Activated naive CD8-positive, alpha-beta T cell treated with anti-CD3 and anti-CD28 coated beads, Interleukin-2, amount 10 ng/mL, durations not matched to agents 7 days and 5 days (primary cell): Measurements from ENCODE around the gene WWOX. TPM values are rescaled to one million over a fixed set of nuclear protein-coding genes. Genes with fewer than 3 reads are reported as not detected.

Experiments
- ATAC-seq: fragments of 150-1000 bp; cut with Tn5 transposase; one replicate; pipeline ENCODE4 v1.10.0; 2021; ENCODE audit warnings: low read depth, moderate library complexity
- POLR2A ChIA-PET: fragments of 350-600 bp; sonication (Branson Sonifier 250); formaldehyde crosslinking; loops from one replicate; lab custom pipeline; 2021; ENCODE audit warnings: antibody characterized with exemption; lab: Charles Lee
- DNase-seq: peaks from one replicate; pipeline ENCODE4 v3.0.0; 2021
- H3K27ac Mint-ChIP-seq: one replicate; pipeline ENCODE4 v1.8.0; 2022; ENCODE audit warnings: mild to moderate bottlenecking, mixed read lengths
- H3K27me3 Mint-ChIP-seq: one replicate; pipeline ENCODE4 v1.8.0; 2022; ENCODE audit warnings: mild to moderate bottlenecking, moderate library complexity, mixed read lengths
- H3K36me3 Mint-ChIP-seq: one replicate; pipeline ENCODE4 v1.8.0; 2021; ENCODE audit warnings: mild to moderate bottlenecking, mixed read lengths
- H3K4me1 Mint-ChIP-seq: one replicate; pipeline ENCODE4 v1.8.0; 2021; ENCODE audit warnings: mixed read lengths
- H3K4me3 Mint-ChIP-seq: one replicate; pipeline ENCODE4 v1.8.0; 2022; ENCODE audit warnings: mild to moderate bottlenecking, moderate library complexity, mixed read lengths
- H3K9me3 Mint-ChIP-seq: one replicate; pipeline ENCODE4 v1.8.0; 2021; ENCODE audit warnings: mixed read lengths
- total RNA-seq, 2 experiments: library from RNA; stranded (reverse); gene quantifications; one replicate each; pipeline ENCODE4 v1.2.3, GENCODE V29; 2021

The WWOX gene
- total RNA-seq, 2 experiments from 2014 or later = 26.8 to 27.7 TPM

- H3K9me3 Mint-ChIP-seq = no peaks in the 10 kb centered on the region
- DNase-seq (no peak), ATAC-seq (no peak)
- H3K27me3 Mint-ChIP-seq = no peaks in the 10 kb centered on the region
- H3K36me3 Mint-ChIP-seq = peaks cover 7% of the 10 kb centered on the region
- no peak overlapping the region for H3K27ac Mint-ChIP-seq
- POLR2A ChIA-PET = no interaction called here
- peaks cover 6% of the 10 kb centered on the region for H3K4me1 Mint-ChIP-seq
- no peak overlapping the region for H3K4me3 Mint-ChIP-seq
These were observed 17.5 kb downstream of the WWOX start for GRCh38 chr16:78116946-78117345.

GRCh38 chr16:78117391-78117790, 17.9 kb downstream of the WWOX start:
- Mint-ChIP-seq H3K27ac (no peak overlapping the region), H3K36me3 (peaks cover 7% of the 10 kb centered on the region), H3K9me3 (no peaks in the 10 kb centered on the region), H3K4me3 (no peak overlapping the region), H3K27me3 (no peaks in the 10 kb centered on the region), H3K4me1 (peaks cover 6% of the 10 kb centered on the region)
- ATAC-seq (no peak), DNase-seq (no peak)
- POLR2A ChIA-PET = no interaction called here

- POLR2A ChIA-PET = no interaction called here
- Mint-ChIP-seq H3K4me3 (no peak overlapping the region), H3K27me3 (no peaks in the 10 kb centered on the region), H3K4me1 (peaks cover 8% of the 10 kb centered on the region), H3K27ac (no peak overlapping the region), H3K9me3 (no peaks in the 10 kb centered on the region), H3K36me3 (peaks cover 7% of the 10 kb centered on the region)
- no peak for DNase-seq
- no peak for ATAC-seq
These were observed 19.1 kb downstream of the WWOX start for GRCh38 chr16:78118469-78119025.

- Mint-ChIP-seq H3K9me3 (no peaks in the 10 kb centered on the region), H3K4me3 (no peak overlapping the region), H3K36me3 (peaks cover 3% of the 10 kb centered on the region), H3K27ac (peak overlapping the region; percentile 39), H3K4me1 (peaks cover 2% of the 10 kb centered on the region), H3K27me3 (no peaks in the 10 kb centered on the region)
- no peak for DNase-seq
- POLR2A ChIA-PET = interaction anchor here (1.0 kb wide), 1 partner anchor 20 kb away, joined by 3 read pairs; no protein-coding TSS in a partner anchor
- peak; percentile 60 for ATAC-seq
These were observed 23.4 kb downstream of the WWOX start for GRCh38 chr16:78122774-78123315.

- Mint-ChIP-seq H3K27ac (no peak overlapping the region), H3K4me3 (no peak overlapping the region)
These were observed 25.8 kb downstream of the WWOX start for GRCh38 chr16:78125112-78125844.

GRCh38 chr16:78126662-78127061, 27.2 kb downstream of the WWOX start:
- POLR2A ChIA-PET = no interaction called here
- ATAC-seq = no peak

More at GRCh38 chr16:78125112-78125844, 25.8 kb downstream of the WWOX start:
- ATAC-seq (no peak), DNase-seq (no peak)
- no peaks in the 10 kb centered on the region for H3K27me3 Mint-ChIP-seq
- POLR2A ChIA-PET = no interaction called here
- peaks cover 2% of the 10 kb centered on the region for H3K4me1 Mint-ChIP-seq
- H3K36me3 Mint-ChIP-seq = peaks cover 15% of the 10 kb centered on the region
- H3K9me3 Mint-ChIP-seq = no peaks in the 10 kb centered on the region

GRCh38 chr16:78127130-78127529, 27.7 kb downstream of the WWOX start:
- no peak overlapping the region for H3K27ac Mint-ChIP-seq
- no peak for DNase-seq
- no peaks in the 10 kb centered on the region for H3K9me3 Mint-ChIP-seq
- ATAC-seq = no peak
- no peak overlapping the region for H3K4me3 Mint-ChIP-seq
- H3K4me1 Mint-ChIP-seq = peaks cover 2% of the 10 kb centered on the region
- POLR2A ChIA-PET = no interaction called here
- peaks cover 17% of the 10 kb centered on the region for H3K36me3 Mint-ChIP-seq
- H3K27me3 Mint-ChIP-seq = no peaks in the 10 kb centered on the region

More at GRCh38 chr16:78126662-78127061, 27.2 kb downstream of the WWOX start:
- DNase-seq = no peak
- Mint-ChIP-seq H3K27me3 (no peaks in the 10 kb centered on the region), H3K9me3 (no peaks in the 10 kb centered on the region), H3K36me3 (peaks cover 16% of the 10 kb centered on the region), H3K4me1 (peaks cover 2% of the 10 kb centered on the region), H3K4me3 (no peak overlapping the region), H3K27ac (no peak overlapping the region)

- no peak overlapping the region for H3K4me3 Mint-ChIP-seq
- no peaks in the 10 kb centered on the region for H3K27me3 Mint-ChIP-seq
- no peaks in the 10 kb centered on the region for H3K4me1 Mint-ChIP-seq
- H3K36me3 Mint-ChIP-seq = peaks cover 23% of the 10 kb centered on the region
- DNase-seq (no peak), ATAC-seq (no peak)
- no peak overlapping the region for H3K27ac Mint-ChIP-seq
- peaks cover 1% of the 10 kb centered on the region for H3K9me3 Mint-ChIP-seq
- POLR2A ChIA-PET = no interaction called here
These were observed 29.5 kb downstream of the WWOX start for GRCh38 chr16:78128913-78129312.

GRCh38 chr16:78129349-78129748, 29.9 kb downstream of the WWOX start:
- peaks cover 24% of the 10 kb centered on the region for H3K36me3 Mint-ChIP-seq
- no peak overlapping the region for H3K4me3 Mint-ChIP-seq
- peaks cover 1% of the 10 kb centered on the region for H3K9me3 Mint-ChIP-seq
- ATAC-seq = no peak
- H3K27me3 Mint-ChIP-seq = no peaks in the 10 kb centered on the region
- H3K4me1 Mint-ChIP-seq = peaks cover 1% of the 10 kb centered on the region
- POLR2A ChIA-PET = no interaction called here
- H3K27ac Mint-ChIP-seq = no peak overlapping the region
- no peak for DNase-seq

- DNase-seq (no peak), ATAC-seq (no peak)
- Mint-ChIP-seq H3K9me3 (peaks cover 1% of the 10 kb centered on the region), H3K4me1 (peaks cover 9% of the 10 kb centered on the region), H3K36me3 (peaks cover 29% of the 10 kb centered on the region), H3K27ac (no peak overlapping the region), H3K27me3 (no peaks in the 10 kb centered on the region), H3K4me3 (no peak overlapping the region)
- POLR2A ChIA-PET = no interaction called here
These were observed 30.7 kb downstream of the WWOX start for GRCh38 chr16:78130083-78130608.

GRCh38 chr16:78130950-78131349, 31.5 kb downstream of the WWOX start:
- no peak overlapping the region for H3K4me3 Mint-ChIP-seq
- peaks cover 1% of the 10 kb centered on the region for H3K9me3 Mint-ChIP-seq
- ATAC-seq (no peak), DNase-seq (no peak)
- POLR2A ChIA-PET = no interaction called here
- no peaks in the 10 kb centered on the region for H3K27me3 Mint-ChIP-seq
- peaks cover 29% of the 10 kb centered on the region for H3K36me3 Mint-ChIP-seq
- no peak overlapping the region for H3K27ac Mint-ChIP-seq
- peaks cover 14% of the 10 kb centered on the region for H3K4me1 Mint-ChIP-seq

GRCh38 chr16:78133919-78134318, 34.5 kb downstream of the WWOX start:
- POLR2A ChIA-PET = no interaction called here
- Mint-ChIP-seq H3K4me3 (no peak overlapping the region), H3K4me1 (peaks cover 15% of the 10 kb centered on the region), H3K36me3 (peaks cover 27% of the 10 kb centered on the region), H3K27me3 (no peaks in the 10 kb centered on the region), H3K9me3 (peaks cover 1% of the 10 kb centered on the region), H3K27ac (no peak overlapping the region)
- no peak for ATAC-seq
- DNase-seq = no peak

- Mint-ChIP-seq H3K27ac (peak overlapping the region; percentile 1), H3K4me1 (peaks cover 15% of the 10 kb centered on the region), H3K36me3 (peaks cover 22% of the 10 kb centered on the region), H3K9me3 (peaks cover 3% of the 10 kb centered on the region), H3K27me3 (no peaks in the 10 kb centered on the region), H3K4me3 (peak overlapping the region; percentile 33)
- peak; percentile 91 for ATAC-seq
- POLR2A ChIA-PET = no interaction called here
- DNase-seq = no peak
These were observed 35.6 kb downstream of the WWOX start for GRCh38 chr16:78134944-78135619.
